H1 (cell line): ENCODE results near the gene DUS1L. TPM values are rescaled to one million over a fixed set of nuclear protein-coding genes. Genes with fewer than 3 reads are reported as not detected.

Source experiments
- ASH2L ChIP-seq: fragments of 200-600, 300-600 bp; sonication (generic); IDR thresholded peaks from one replicate; pipeline ENCODE4 v1.7.1; 2017; ENCODE audit warnings: low read length
- ATF2 ChIP-seq: IDR thresholded peaks from 2 replicates; pipeline ENCODE4 v1.6.1; 2012; ENCODE audit warnings: low read length, inconsistent platforms
- ATF3 ChIP-seq: IDR thresholded peaks from 2 replicates; pipeline ENCODE4 v1.6.1; 2011; ENCODE audit warnings: low read depth, mild to moderate bottlenecking, low read length; ENCODE audit not compliant: insufficient read depth
- BACH1 ChIP-seq: IDR thresholded peaks from 2 replicates; pipeline ENCODE4 v1.6.1; 2012; ENCODE audit warnings: low read length, improper control_type of control experiment
- CBX8 ChIP-seq: fragments of 300-800, 300-1000 bp; sonication (generic); IDR thresholded peaks from 2 replicates; pipeline ENCODE4 v1.7.1; 2016; ENCODE audit warnings: low read depth, low read length, borderline replicate concordance
- CHD1 ChIP-seq: IDR thresholded peaks from 2 replicates; pipeline ENCODE4 v1.6.1; 2012; ENCODE audit warnings: low read depth, low read length, improper control_type of control experiment
- EGR1 ChIP-seq: IDR thresholded peaks from 2 replicates; pipeline ENCODE4 v1.6.1; 2011; ENCODE audit warnings: low read depth, low read length, borderline replicate concordance
- EP300 ChIP-seq, 2 experiments: IDR thresholded peaks; 1 replicate in 1 of 2; 2 replicates in 1 of 2; pipeline ENCODE4 v1.6.1; 2011 to 2012; ENCODE audit warnings: low read depth in 2 of 2, low read length in 2 of 2, mild to moderate bottlenecking in 2 of 2, borderline replicate concordance in 1 of 2, inconsistent platforms in 1 of 2, moderate library complexity in 1 of 2
- GTF2F1 ChIP-seq: IDR thresholded peaks from 2 replicates; pipeline ENCODE4 v1.6.1; 2012; ENCODE audit warnings: low read depth, low read length, improper control_type of control experiment, borderline replicate concordance
- JUN ChIP-seq: IDR thresholded peaks from 2 replicates; pipeline ENCODE4 v1.6.1; 2011; ENCODE audit warnings: low read depth, mild to moderate bottlenecking, improper control_type of control experiment, low read length
- MAX ChIP-seq: IDR thresholded peaks from 2 replicates; pipeline ENCODE4 v1.6.1; 2012; ENCODE audit warnings: inconsistent platforms
- PHF8 ChIP-seq: fragments of 200-600 bp; sonication (generic); conservative IDR thresholded peaks from 2 replicates; pipeline ENCODE4 v1.7.1; 2012; ENCODE audit warnings: low read depth, mild to moderate bottlenecking, inconsistent platforms, low read length, moderate library complexity
- POLR2AphosphoS5 ChIP-seq: IDR thresholded peaks from 2 replicates; pipeline ENCODE4 v1.6.1; 2011; ENCODE audit warnings: low read depth, low read length
- RBBP5 ChIP-seq: IDR thresholded peaks from 2 replicates; pipeline ENCODE4 v1.7.1; 2012; ENCODE audit warnings: low read depth, mild to moderate bottlenecking, inconsistent platforms, low read length, moderate library complexity, borderline replicate concordance
- RFX5 ChIP-seq: IDR thresholded peaks from 2 replicates; pipeline ENCODE4 v1.6.1; 2011; ENCODE audit warnings: low read depth, low read length, improper control_type of control experiment, borderline replicate concordance
- RNF2 ChIP-seq: fragments of 200-900, 300-1000 bp; sonication (generic); IDR thresholded peaks from 2 replicates; pipeline ENCODE4 v1.7.1; 2016; ENCODE audit warnings: borderline replicate concordance, low read depth, mild to moderate bottlenecking, antibody characterized with exemption, low read length; ENCODE audit not compliant: poor library complexity, severe bottlenecking; ENCODE audit errors: missing control alignments
- RXRA ChIP-seq: IDR thresholded peaks from 2 replicates; pipeline ENCODE4 v1.6.1; 2011; ENCODE audit warnings: low read depth, mild to moderate bottlenecking, low read length, moderate library complexity; ENCODE audit not compliant: insufficient read depth
- SIRT6 ChIP-seq: IDR thresholded peaks from one replicate; pipeline ENCODE4 v1.7.1; 2012; ENCODE audit warnings: low read length, inconsistent platforms
- SP1 ChIP-seq: IDR thresholded peaks from 2 replicates; pipeline ENCODE4 v1.6.1; 2011; ENCODE audit warnings: low read depth, low read length
- SP2 ChIP-seq: IDR thresholded peaks from 2 replicates; pipeline ENCODE4 v1.6.1; 2012; ENCODE audit warnings: mild to moderate bottlenecking, low read length, inconsistent platforms
- SRF ChIP-seq: IDR thresholded peaks from 2 replicates; pipeline ENCODE4 v1.6.1; 2011; ENCODE audit warnings: mild to moderate bottlenecking, low read depth, low read length, moderate library complexity
- TAF7 ChIP-seq: optimal IDR thresholded peaks from 2 replicates; pipeline ENCODE3; 2011; ENCODE audit warnings: low read depth, mild to moderate bottlenecking, inconsistent platforms, low read length, moderate library complexity, borderline replicate concordance
- polyA plus RNA-seq, 7 experiments: library from polyadenylated mRNA; depleted of rRNA in 3 of 7; stranded (reverse) in 5 of 7; unstranded in 2 of 7; fragments of >200 nt in 5 of 7; fragments of 200-250 nt in 2 of 7; gene quantifications; 1 replicate in 5 of 7; 2 replicates in 1 of 7; 4 replicates in 1 of 7; pipeline versions ENCODE4 v1.2.1 to v1.2.3, GENCODE V29; 2011 to 2013; ENCODE audit warnings: missing spikeins in 2 of 7, mixed read lengths in 2 of 7
- total RNA-seq: library from RNA; stranded (reverse); fragmentation: NEBNext Ultra II Directional; extraction: Animal tissue kit (Norgen Biotek cat#: 25700); gene quantifications from 2 replicates; pipeline ENCODE4 v1.2.1, GENCODE V29; 2021

The DUS1L gene
- total and polyA plus RNA-seq, 2 of the 8 experiments (the other 6 are each of a cell fraction or from before 2014, with no cell fraction given): 34.5 to 69.1 TPM

GRCh38 chr17:82037092-82037888 lies 28.3 kb downstream of the DUS1L start, which contains the start of gene DCXR (continued):
- TF ChIP-seq PHF8 (peak; percentile 81), JUN (no peak), ATF2 (no peak), RNF2 (no peak), CHD1 (no peak), MAX (peak; percentile 87), EP300 (IDR thresholded peaks at IDR 0.05; ENCODE audit: borderline replicate concordance in 1 of 2, low read depth in 2 of 2, low read length in 2 of 2) (no peak), RXRA (no peak), RBBP5 (no peak; the same call in 1 of the 2 replicates), BACH1 (peak; percentile 48), RFX5 (no peak), ATF3 (no peak), ASH2L (no peak), SRF (no peak), CBX8 (no peak), SIRT6 (no peak), SP1 (peak; percentile 48; the same call in 1 of the 2 replicates), EGR1 (peak; percentile 92), GTF2F1 (no peak), TAF7 (peak; percentile 40), POLR2AphosphoS5 (peak; percentile 83), SP2 (no peak)
